ENCODE measurements around the gene AMOTL2. TPM values are rescaled to one million over a fixed set of nuclear protein-coding genes. Genes with fewer than 3 reads are reported as not detected.

AMOTL2 gene
- total RNA-seq, 1 experiment from 2014 or later, result 96.0 TPM

GRCh38 chr3:134312072-134312872 is 62.0 kb downstream of the AMOTL2 start:
- BruUV-seq (replicated peaks), result no TSS peak
- no peak for ATAC-seq
- Histone ChIP-seq H4K20me1 (ENCODE audit: low read length) (no peaks in the 10 kb centered on the region), H3K9me2 (replicated peaks; ENCODE audit: low read length) (no peaks in the 10 kb centered on the region), H3K36me3 (ENCODE audit: low read depth, low read length) (no peaks in the 10 kb centered on the region), H3K4me2 (ENCODE audit: low read length) (no peak overlapping the region), H3K79me2 (ENCODE audit: low read length) (no peaks in the 10 kb centered on the region), H3K9me3 (ENCODE audit: low read length) (no peaks in the 10 kb centered on the region), H3K27ac (ENCODE audit: low read length) (no peak overlapping the region), H3K9ac (ENCODE audit: low read length) (no peak overlapping the region), H3K4me1 (ENCODE audit: insufficient read depth, low read length) (peaks cover 63% of the 10 kb centered on the region), H3F3A (ENCODE audit: low read length, unreplicated experiment) (no peaks in the 10 kb centered on the region), H2AFZ (ENCODE audit: low read length) (no peak overlapping the region; the same call in 1 of the 2 replicates), H3K27me3 (ENCODE audit: low read length) (no peaks in the 10 kb centered on the region), H3K4me3 (ENCODE audit: low read length) (no peak overlapping the region)
- intact Hi-C loops (cut with micrococcal nuclease), result loop anchor here (2.0 kb wide), 1 partner anchor 53 kb away; no protein-coding TSS in a partner anchor
- TF ChIP-seq, protein P1, sequence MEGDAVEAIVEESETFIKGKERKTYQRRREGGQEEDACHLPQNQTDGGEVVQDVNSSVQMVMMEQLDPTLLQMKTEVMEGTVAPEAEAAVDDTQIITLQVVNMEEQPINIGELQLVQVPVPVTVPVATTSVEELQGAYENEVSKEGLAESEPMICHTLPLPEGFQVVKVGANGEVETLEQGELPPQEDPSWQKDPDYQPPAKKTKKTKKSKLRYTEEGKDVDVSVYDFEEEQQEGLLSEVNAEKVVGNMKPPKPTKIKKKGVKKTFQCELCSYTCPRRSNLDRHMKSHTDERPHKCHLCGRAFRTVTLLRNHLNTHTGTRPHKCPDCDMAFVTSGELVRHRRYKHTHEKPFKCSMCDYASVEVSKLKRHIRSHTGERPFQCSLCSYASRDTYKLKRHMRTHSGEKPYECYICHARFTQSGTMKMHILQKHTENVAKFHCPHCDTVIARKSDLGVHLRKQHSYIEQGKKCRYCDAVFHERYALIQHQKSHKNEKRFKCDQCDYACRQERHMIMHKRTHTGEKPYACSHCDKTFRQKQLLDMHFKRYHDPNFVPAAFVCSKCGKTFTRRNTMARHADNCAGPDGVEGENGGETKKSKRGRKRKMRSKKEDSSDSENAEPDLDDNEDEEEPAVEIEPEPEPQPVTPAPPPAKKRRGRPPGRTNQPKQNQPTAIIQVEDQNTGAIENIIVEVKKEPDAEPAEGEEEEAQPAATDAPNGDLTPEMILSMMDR (conservative IDR thresholded peaks at IDR 0.05; ENCODE audit: low read depth, low read length), result no peak
- TF ChIP-seq EZH2phosphoT487 (IDR thresholded peaks at IDR 0.05; ENCODE audit: borderline replicate concordance, low read length) (no peak), EZH2 (IDR thresholded peaks at IDR 0.05; ENCODE audit: low read length, unreplicated experiment) (no peak)
- ChIA-PET CTCF (no interaction called here), POLR2A (ENCODE audit: unreplicated experiment) (no interaction called here)
- peak; percentile 27 for DNase-seq

DNA sequence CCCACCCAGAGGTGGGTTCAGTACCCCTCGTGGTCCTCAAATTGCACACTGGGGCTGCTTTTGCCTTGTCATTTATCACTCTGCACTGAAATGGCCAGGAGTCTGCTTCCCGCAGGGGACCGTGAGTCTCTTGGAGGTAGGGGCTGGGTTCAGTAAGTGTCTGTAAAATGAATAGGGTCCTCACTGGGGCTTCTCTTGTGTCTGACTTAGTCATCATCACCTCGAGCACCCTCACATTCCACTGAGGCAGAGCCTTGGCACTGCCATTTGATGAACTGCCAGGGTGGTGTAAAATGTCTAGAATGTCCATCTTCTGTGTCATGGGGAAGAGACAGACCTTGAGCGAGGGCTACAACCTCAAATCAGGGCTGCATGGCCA is 62.6 kb downstream of the AMOTL2 start:
- intact Hi-C loops (cut with micrococcal nuclease), result loop anchor here (2.0 kb wide), 1 partner anchor 53 kb away; no protein-coding TSS in a partner anchor
- Histone ChIP-seq H3K36me3 (ENCODE audit: low read depth, low read length) (no peaks in the 10 kb centered on the region), H3K9me2 (replicated peaks; ENCODE audit: low read length) (no peaks in the 10 kb centered on the region), H3K4me3 (ENCODE audit: low read length) (no peak overlapping the region), H3K27me3 (ENCODE audit: low read length) (no peaks in the 10 kb centered on the region), H3K4me2 (ENCODE audit: low read length) (no peak overlapping the region), H3K27ac (ENCODE audit: low read length) (no peak overlapping the region), H3F3A (ENCODE audit: low read length, unreplicated experiment) (no peaks in the 10 kb centered on the region), H3K79me2 (ENCODE audit: low read length) (no peaks in the 10 kb centered on the region), H3K9me3 (ENCODE audit: low read length) (no peaks in the 10 kb centered on the region), H2AFZ (ENCODE audit: low read length) (no peak overlapping the region), H3K4me1 (ENCODE audit: insufficient read depth, low read length) (peaks cover 57% of the 10 kb centered on the region), H3K9ac (ENCODE audit: low read length) (no peak overlapping the region), H4K20me1 (ENCODE audit: low read length) (no peaks in the 10 kb centered on the region)
- ChIA-PET CTCF (no interaction called here), POLR2A (ENCODE audit: unreplicated experiment) (no interaction called here)
- no TSS peak for BruUV-seq (replicated peaks)
- DNase-seq (no peak), ATAC-seq (no peak)
- TF ChIP-seq, protein P1 (conservative IDR thresholded peaks at IDR 0.05; ENCODE audit: low read depth, low read length), result no peak
- TF ChIP-seq EZH2 (IDR thresholded peaks at IDR 0.05; ENCODE audit: low read length, unreplicated experiment), result no peak
- TF ChIP-seq EZH2phosphoT487 (IDR thresholded peaks at IDR 0.05; ENCODE audit: borderline replicate concordance, low read length), result no peak

DNA sequence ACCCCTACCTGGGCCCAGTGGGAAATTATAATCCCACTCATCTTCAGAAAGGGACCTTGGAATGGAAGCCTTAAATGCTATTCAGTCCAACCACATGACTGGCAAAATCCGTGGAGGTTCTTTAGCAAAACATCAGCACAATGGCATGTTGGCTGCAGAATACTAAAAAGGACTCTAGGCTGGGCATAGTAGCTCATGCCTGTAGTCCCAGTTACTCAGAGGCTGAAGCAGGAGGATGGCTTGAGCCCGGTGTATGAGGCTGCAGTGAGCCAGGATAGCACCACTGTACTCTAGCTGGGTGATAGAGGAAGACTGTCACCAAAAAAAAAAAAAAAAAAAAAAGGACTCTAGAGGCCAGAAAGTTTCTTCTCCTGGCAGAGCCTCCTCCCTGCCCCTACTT is 63.0 kb downstream of the AMOTL2 start:
- peaks cover 57% of the 10 kb centered on the region for H3K4me1 ChIP-seq (ENCODE audit: insufficient read depth, low read length)
- H3F3A ChIP-seq (ENCODE audit: low read length, unreplicated experiment), result no peaks in the 10 kb centered on the region
- no peak for ATAC-seq
- TF ChIP-seq EZH2 (IDR thresholded peaks at IDR 0.05; ENCODE audit: low read length, unreplicated experiment), result no peak
- no peak for TF ChIP-seq EZH2phosphoT487 (IDR thresholded peaks at IDR 0.05; ENCODE audit: borderline replicate concordance, low read length)
- TF ChIP-seq, protein P1 (conservative IDR thresholded peaks at IDR 0.05; ENCODE audit: low read depth, low read length), result no peak
- H3K27me3 ChIP-seq (ENCODE audit: low read length), result no peaks in the 10 kb centered on the region
- intact Hi-C loops (cut with micrococcal nuclease), result no loop called here
- no peaks in the 10 kb centered on the region for H3K36me3 ChIP-seq (ENCODE audit: low read depth, low read length)
- ChIA-PET CTCF (no interaction called here), POLR2A (ENCODE audit: unreplicated experiment) (interaction anchor here (0.6 to 0.7 kb wide), 2 partner anchors 60 to 115 kb away, joined by 3 read pairs; no protein-coding TSS in a partner anchor)
- H3K79me2 ChIP-seq (ENCODE audit: low read length), result no peaks in the 10 kb centered on the region
- no peak overlapping the region for H3K4me2 ChIP-seq (ENCODE audit: low read length)
- no peaks in the 10 kb centered on the region for H3K9me3 ChIP-seq (ENCODE audit: low read length)
- no peaks in the 10 kb centered on the region for H4K20me1 ChIP-seq (ENCODE audit: low read length)
- BruUV-seq (replicated peaks), result no TSS peak
- no peak overlapping the region for H3K4me3 ChIP-seq (ENCODE audit: low read length)
- no peak overlapping the region for H2AFZ ChIP-seq (ENCODE audit: low read length)
- H3K9ac ChIP-seq (ENCODE audit: low read length), result no peak overlapping the region
- no peaks in the 10 kb centered on the region for H3K9me2 ChIP-seq (replicated peaks; ENCODE audit: low read length)
- H3K27ac ChIP-seq (ENCODE audit: low read length), result no peak overlapping the region
- DNase-seq, result peak; percentile 12

All from PC-3 (cell line).